Measurements from ENCODE around the gene ADD2. TPM values are rescaled to one million over a fixed set of nuclear protein-coding genes. Genes with fewer than 3 reads are reported as not detected.

Gene ADD2
- total RNA-seq, 1 experiment from 2014 or later: 4.4 TPM

DNA sequence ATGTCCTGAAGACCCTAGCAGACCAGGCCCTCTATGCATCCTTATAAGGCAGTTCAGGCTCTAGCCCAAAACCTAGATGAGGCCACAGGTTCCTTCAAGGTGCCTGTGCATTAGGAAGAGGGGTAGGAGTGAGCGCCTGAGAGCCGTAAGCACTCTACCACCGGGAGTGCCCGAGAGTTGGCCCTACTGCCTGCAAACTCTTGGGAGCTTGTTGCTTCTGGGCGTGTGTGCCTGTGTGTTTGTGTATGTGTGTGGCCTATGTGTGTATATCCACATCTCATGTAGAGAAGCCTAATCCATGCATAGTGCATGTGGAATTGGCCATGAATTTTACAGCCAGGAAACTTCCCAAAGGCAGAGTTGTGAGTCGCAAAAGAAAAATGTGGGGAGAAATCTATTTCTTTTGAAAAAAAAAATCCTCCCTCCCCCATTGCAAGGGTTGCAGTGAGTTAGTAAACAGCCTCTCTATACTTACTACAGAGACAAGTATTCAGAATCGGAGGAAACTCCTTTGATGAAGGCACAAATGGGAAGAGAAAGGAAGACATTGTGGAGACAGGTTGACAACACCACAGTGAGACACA lies 96.8 kb downstream of the ADD2 start:
- ATAC-seq (peak; percentile 37; the same call in 1 of the 2 replicates), DNase-seq (peak; percentile 32)
- Histone ChIP-seq H3F3A (ENCODE audit: low read length, unreplicated experiment) (no peaks in the 10 kb centered on the region), H2AFZ (ENCODE audit: low read length) (no peak overlapping the region), H3K36me3 (ENCODE audit: low read depth, low read length) (no peaks in the 10 kb centered on the region), H3K9ac (ENCODE audit: low read length) (no peak overlapping the region), H4K20me1 (ENCODE audit: low read length) (no peaks in the 10 kb centered on the region), H3K27me3 (ENCODE audit: low read length) (peaks cover 13% of the 10 kb centered on the region; the same call in 1 of the 2 replicates), H3K27ac (ENCODE audit: low read length) (no peak overlapping the region), H3K4me3 (ENCODE audit: low read length) (no peak overlapping the region), H3K9me2 (replicated peaks; ENCODE audit: low read length) (no peaks in the 10 kb centered on the region), H3K4me1 (ENCODE audit: insufficient read depth, low read length) (0 out of 2 replicates have a peak, but pooled peaks cover 3% of the 10 kb centered on the region), H3K9me3 (ENCODE audit: low read length) (no peaks in the 10 kb centered on the region), H3K4me2 (ENCODE audit: low read length) (no peak overlapping the region), H3K79me2 (ENCODE audit: low read length) (no peaks in the 10 kb centered on the region)
- BruUV-seq (replicated peaks): no TSS peak
- no peak for TF ChIP-seq EZH2 (IDR thresholded peaks at IDR 0.05; ENCODE audit: low read length, unreplicated experiment)
- TF ChIP-seq, protein P1, sequence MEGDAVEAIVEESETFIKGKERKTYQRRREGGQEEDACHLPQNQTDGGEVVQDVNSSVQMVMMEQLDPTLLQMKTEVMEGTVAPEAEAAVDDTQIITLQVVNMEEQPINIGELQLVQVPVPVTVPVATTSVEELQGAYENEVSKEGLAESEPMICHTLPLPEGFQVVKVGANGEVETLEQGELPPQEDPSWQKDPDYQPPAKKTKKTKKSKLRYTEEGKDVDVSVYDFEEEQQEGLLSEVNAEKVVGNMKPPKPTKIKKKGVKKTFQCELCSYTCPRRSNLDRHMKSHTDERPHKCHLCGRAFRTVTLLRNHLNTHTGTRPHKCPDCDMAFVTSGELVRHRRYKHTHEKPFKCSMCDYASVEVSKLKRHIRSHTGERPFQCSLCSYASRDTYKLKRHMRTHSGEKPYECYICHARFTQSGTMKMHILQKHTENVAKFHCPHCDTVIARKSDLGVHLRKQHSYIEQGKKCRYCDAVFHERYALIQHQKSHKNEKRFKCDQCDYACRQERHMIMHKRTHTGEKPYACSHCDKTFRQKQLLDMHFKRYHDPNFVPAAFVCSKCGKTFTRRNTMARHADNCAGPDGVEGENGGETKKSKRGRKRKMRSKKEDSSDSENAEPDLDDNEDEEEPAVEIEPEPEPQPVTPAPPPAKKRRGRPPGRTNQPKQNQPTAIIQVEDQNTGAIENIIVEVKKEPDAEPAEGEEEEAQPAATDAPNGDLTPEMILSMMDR (conservative IDR thresholded peaks at IDR 0.05; ENCODE audit: low read depth, low read length): no peak
- no peak for TF ChIP-seq EZH2phosphoT487 (IDR thresholded peaks at IDR 0.05; ENCODE audit: borderline replicate concordance, low read length)
- CTCF ChIA-PET: no interaction called here
- POLR2A ChIA-PET (ENCODE audit: unreplicated experiment): no interaction called here
- intact Hi-C loops (cut with micrococcal nuclease): no loop called here

GRCh38 chr2:70670626-70671025 lies 97.4 kb downstream of the ADD2 start:
- H3F3A ChIP-seq (ENCODE audit: low read length, unreplicated experiment): no peaks in the 10 kb centered on the region
- no peak overlapping the region for H3K27ac ChIP-seq (ENCODE audit: low read length)
- intact Hi-C loops (cut with micrococcal nuclease): no loop called here
- POLR2A ChIA-PET (ENCODE audit: unreplicated experiment): no interaction called here
- BruUV-seq (replicated peaks): no TSS peak
- 0 out of 2 replicates have a peak, but pooled peaks cover 3% of the 10 kb centered on the region for H3K4me1 ChIP-seq (ENCODE audit: insufficient read depth, low read length)
- H3K36me3 ChIP-seq (ENCODE audit: low read depth, low read length): no peaks in the 10 kb centered on the region
- H3K79me2 ChIP-seq (ENCODE audit: low read length): no peaks in the 10 kb centered on the region
- H2AFZ ChIP-seq (ENCODE audit: low read length): no peak overlapping the region
- no peaks in the 10 kb centered on the region for H4K20me1 ChIP-seq (ENCODE audit: low read length)
- DNase-seq: no peak
- CTCF ChIA-PET: no interaction called here
- H3K4me3 ChIP-seq (ENCODE audit: low read length): no peak overlapping the region
- TF ChIP-seq, protein P1 (conservative IDR thresholded peaks at IDR 0.05; ENCODE audit: low read depth, low read length): no peak
- no peak for TF ChIP-seq EZH2 (IDR thresholded peaks at IDR 0.05; ENCODE audit: low read length, unreplicated experiment)
- TF ChIP-seq EZH2phosphoT487 (IDR thresholded peaks at IDR 0.05; ENCODE audit: borderline replicate concordance, low read length): no peak
- H3K9me2 ChIP-seq (replicated peaks; ENCODE audit: low read length): no peaks in the 10 kb centered on the region
- H3K9ac ChIP-seq (ENCODE audit: low read length): no peak overlapping the region
- ATAC-seq: no peak
- peaks cover 8% of the 10 kb centered on the region; the same call in 1 of the 2 replicates for H3K27me3 ChIP-seq (ENCODE audit: low read length)
- no peak overlapping the region for H3K4me2 ChIP-seq (ENCODE audit: low read length)
- no peaks in the 10 kb centered on the region for H3K9me3 ChIP-seq (ENCODE audit: low read length)

- POLR2A ChIA-PET (ENCODE audit: unreplicated experiment): no interaction called here
- BruUV-seq (replicated peaks): no TSS peak
- Histone ChIP-seq H3K27me3 (ENCODE audit: low read length) (peaks cover 4% of the 10 kb centered on the region; the same call in 1 of the 2 replicates), H3K4me2 (ENCODE audit: low read length) (no peak overlapping the region), H3K79me2 (ENCODE audit: low read length) (no peaks in the 10 kb centered on the region), H4K20me1 (ENCODE audit: low read length) (no peaks in the 10 kb centered on the region), H3K9me2 (replicated peaks; ENCODE audit: low read length) (no peaks in the 10 kb centered on the region), H2AFZ (ENCODE audit: low read length) (no peak overlapping the region), H3K4me1 (ENCODE audit: insufficient read depth, low read length) (0 out of 2 replicates have a peak, but pooled peaks cover 3% of the 10 kb centered on the region), H3K36me3 (ENCODE audit: low read depth, low read length) (no peaks in the 10 kb centered on the region), H3F3A (ENCODE audit: low read length, unreplicated experiment) (no peaks in the 10 kb centered on the region), H3K4me3 (ENCODE audit: low read length) (no peak overlapping the region), H3K27ac (ENCODE audit: low read length) (no peak overlapping the region), H3K9ac (ENCODE audit: low read length) (no peak overlapping the region), H3K9me3 (ENCODE audit: low read length) (no peaks in the 10 kb centered on the region)
- intact Hi-C loops (cut with micrococcal nuclease): no loop called here
- TF ChIP-seq EZH2 (IDR thresholded peaks at IDR 0.05; ENCODE audit: low read length, unreplicated experiment) (no peak), EZH2phosphoT487 (IDR thresholded peaks at IDR 0.05; ENCODE audit: borderline replicate concordance, low read length) (no peak)
- TF ChIP-seq, protein P1 (conservative IDR thresholded peaks at IDR 0.05; ENCODE audit: low read depth, low read length): no peak
- DNase-seq (no peak), ATAC-seq (no peak)
- CTCF ChIA-PET: no interaction called here
Measured at GRCh38 chr2:70670202-70670601, 97.8 kb downstream of the ADD2 start.

Measured in PC-3 (cell line).